BLaER1 treated with 17β-estradiol and CSF1 and Interleukin-3, amounts not matched to agents 10 nM and 100 nM (cell line): ENCODE data around the gene ANKFY1.
"Not testable (repeated sequence)": the region's sequence is repeated elsewhere in the genome, so short reads cannot be mapped to it uniquely, and the experiment has no call there.

Source experiments
- H3K27ac ChIP-seq, 11 experiments: shearing (Covaris generic); formaldehyde crosslinking; 2 replicates each; pipeline ENCODE4 v1.8.1; 2022
- H3K27me3 ChIP-seq, 11 experiments: shearing (Covaris generic); formaldehyde crosslinking; 2 replicates each; pipeline ENCODE4 v1.8.1; 2022
- H3K36me3 ChIP-seq, 11 experiments: shearing (Covaris generic); formaldehyde crosslinking; 2 replicates each; pipeline ENCODE4 v1.8.1; 2022
- H3K4me1 ChIP-seq, 10 experiments: shearing (Covaris generic); formaldehyde crosslinking; 2 replicates each; pipeline ENCODE4 v1.8.1; 2022
- H3K4me2 ChIP-seq, 11 experiments: shearing (Covaris generic); formaldehyde crosslinking; 2 replicates each; pipeline ENCODE4 v1.8.1; 2022
- H3K4me3 ChIP-seq, 10 experiments: shearing (Covaris generic); formaldehyde crosslinking; 2 replicates each; pipeline ENCODE4 v1.8.1; 2022
- H3K9ac ChIP-seq, 11 experiments: shearing (Covaris generic); formaldehyde crosslinking; 2 replicates each; pipeline ENCODE4 v1.8.1; 2022
- H3K9me3 ChIP-seq, 11 experiments: shearing (Covaris generic); formaldehyde crosslinking; replicated peaks in 1 of 11; 2 replicates each; pipeline ENCODE4 v1.8.1; 2022
- H4K20me1 ChIP-seq, 11 experiments: shearing (Covaris generic); formaldehyde crosslinking; 2 replicates each; pipeline ENCODE4 v1.8.1; 2022
- Cebpa-rat ChIP-seq, 11 experiments: shearing (Covaris generic); IDR thresholded peaks; 2 replicates each; pipeline ENCODE4 v1.8.1; 2022

Gene ANKFY1

GRCh38 chr17:4199818-4200402, 63.9 kb downstream of the ANKFY1 start:
- Histone ChIP-seq H3K4me1 (peaks cover 0 to 6% (median 0%) of the 10 kb centered on the region in 10 experiments; a peak in 1 of 20 replicates), H3K9ac (no peak overlapping the region), H3K27me3 (peaks cover 0 to 38% (median 0%) of the 10 kb centered on the region in 11 experiments; a peak in 7 of 22 replicates), H3K4me3 (no peak overlapping the region), H3K4me2 (no peak overlapping the region), H3K27ac (no peak overlapping the region), H3K9me3 (no peaks in the 10 kb centered on the region), H3K36me3 (peaks cover 81 to 93% (median 88%) of the 10 kb centered on the region in 11 experiments), H4K20me1 (peaks cover 9 to 95% (median 57%) of the 10 kb centered on the region in 11 experiments; a peak in 20 of 22 replicates)
- TF ChIP-seq Cebpa-rat (IDR thresholded peaks at IDR 0.05): no peak

GRCh38 chr17:4198995-4199394, 64.8 kb downstream of the ANKFY1 start:
- H3K4me3 ChIP-seq: no peak overlapping the region
- H3K9me3 ChIP-seq: no peaks in the 10 kb centered on the region
- H3K9ac ChIP-seq: no peak overlapping the region
- peaks cover 0 to 29% (median 0%) of the 10 kb centered on the region in 11 experiments; a peak in 6 of 22 replicates for H3K27me3 ChIP-seq
- peaks cover 6 to 91% (median 48%) of the 10 kb centered on the region in 11 experiments; a peak in 19 of 22 replicates for H4K20me1 ChIP-seq
- peaks cover 81 to 93% (median 88%) of the 10 kb centered on the region in 11 experiments for H3K36me3 ChIP-seq
- H3K4me1 ChIP-seq: peaks cover 0 to 6% (median 0%) of the 10 kb centered on the region in 10 experiments; a peak in 1 of 20 replicates
- no peak for TF ChIP-seq Cebpa-rat (IDR thresholded peaks at IDR 0.05)
- no peak overlapping the region for H3K4me2 ChIP-seq
- no peak overlapping the region for H3K27ac ChIP-seq

GRCh38 chr17:4195306-4195705, 68.5 kb downstream of the ANKFY1 start:
- Histone ChIP-seq H3K27me3 (peaks cover 0 to 2% (median 0%) of the 10 kb centered on the region in 11 experiments; a peak in 2 of 22 replicates), H3K9ac (no peak overlapping the region), H3K36me3 (peaks cover 76 to 86% (median 84%) of the 10 kb centered on the region in 11 experiments), H3K4me3 (no peak overlapping the region), H3K27ac (no peak overlapping the region), H3K4me2 (no peak overlapping the region), H4K20me1 (peaks cover 3 to 57% (median 18%) of the 10 kb centered on the region in 11 experiments; a peak in 17 of 22 replicates), H3K4me1 (peaks cover 0 to 8% (median under 1%) of the 10 kb centered on the region in 10 experiments; a peak in 12 of 20 replicates), H3K9me3 (no peaks in the 10 kb centered on the region; a peak in 1 of 22 replicates)
- no peak for TF ChIP-seq Cebpa-rat (IDR thresholded peaks at IDR 0.05)

GRCh38 chr17:4194796-4195195, 69.0 kb downstream of the ANKFY1 start:
- no peak overlapping the region for H3K9ac ChIP-seq
- peaks cover 0 to 56% (median 13%) of the 10 kb centered on the region in 11 experiments; a peak in 11 of 22 replicates for H4K20me1 ChIP-seq
- peaks cover 77 to 86% (median 85%) of the 10 kb centered on the region in 11 experiments for H3K36me3 ChIP-seq
- no peak for TF ChIP-seq Cebpa-rat (IDR thresholded peaks at IDR 0.05)
- H3K27ac ChIP-seq: no peak overlapping the region
- no peaks in the 10 kb centered on the region; a peak in 1 of 22 replicates for H3K9me3 ChIP-seq
- H3K4me2 ChIP-seq: no peak overlapping the region
- no peaks in the 10 kb centered on the region for H3K27me3 ChIP-seq
- H3K4me3 ChIP-seq: no peak overlapping the region
- peaks cover 1 to 10% (median 6%) of the 10 kb centered on the region in 10 experiments for H3K4me1 ChIP-seq

GRCh38 chr17:4190791-4191190, 73.0 kb downstream of the ANKFY1 start:
- not testable (repeated sequence) for H3K4me3 ChIP-seq, H3K9ac ChIP-seq, H3K4me2 ChIP-seq, H3K9me3 ChIP-seq, H3K27me3 ChIP-seq
- Histone ChIP-seq H3K36me3 (peaks cover 78 to 92% (median 86%) of the 10 kb centered on the region in 11 experiments), H4K20me1 (peaks cover 0 to 32% (median 0%) of the 10 kb centered on the region in 11 experiments; a peak in 6 of 22 replicates), H3K4me1 (peaks cover 17 to 47% (median 40%) of the 10 kb centered on the region in 10 experiments), H3K27ac (peak overlapping the region in 6 of 11 experiments; percentile 29 to 88 (median 86); a peak in 6 of 22 replicates)

GRCh38 chr17:4189280-4189679, 74.5 kb downstream of the ANKFY1 start:
- peak overlapping the region; percentile 49 to 93 (median 79) for H3K4me2 ChIP-seq
- H4K20me1 ChIP-seq: peaks cover 0 to 18% (median 0%) of the 10 kb centered on the region in 11 experiments; a peak in 5 of 22 replicates
- no peaks in the 10 kb centered on the region; a peak in 1 of 22 replicates for H3K9me3 ChIP-seq
- H3K36me3 ChIP-seq: peaks cover 79 to 92% (median 87%) of the 10 kb centered on the region in 11 experiments
- TF ChIP-seq Cebpa-rat (IDR thresholded peaks at IDR 0.05): peak in 3 of 11 experiments; percentile 9 to 76 (median 13); a peak in 2 of 22 replicates
- H3K4me3 ChIP-seq: 0 out of 20 replicates have a peak overlapping the region, but pooled peaks of 2 of the 10 experiments have one; percentile 7 to 11
- H3K9ac ChIP-seq: peak overlapping the region; percentile 50 to 75 (median 71); a peak in 20 of 22 replicates
- H3K27ac ChIP-seq: peak overlapping the region; percentile 63 to 88 (median 80); a peak in 21 of 22 replicates
- H3K4me1 ChIP-seq: peaks cover 17 to 47% (median 40%) of the 10 kb centered on the region in 10 experiments
- H3K27me3 ChIP-seq: no peaks in the 10 kb centered on the region

GRCh38 chr17:4188076-4188475, 75.7 kb downstream of the ANKFY1 start:
- peaks cover 17 to 47% (median 40%) of the 10 kb centered on the region in 10 experiments for H3K4me1 ChIP-seq
- no peak overlapping the region for H3K4me3 ChIP-seq
- peaks cover 79 to 92% (median 87%) of the 10 kb centered on the region in 11 experiments for H3K36me3 ChIP-seq
- H3K4me2 ChIP-seq: peak overlapping the region in 10 of 11 experiments; percentile 27 to 93 (median 80); a peak in 18 of 22 replicates
- no peak for TF ChIP-seq Cebpa-rat (IDR thresholded peaks at IDR 0.05)
- H4K20me1 ChIP-seq: peaks cover 0 to 18% (median 0%) of the 10 kb centered on the region in 11 experiments; a peak in 5 of 22 replicates
- peak overlapping the region in 9 of 11 experiments; percentile 6 to 88 (median 85); a peak in 17 of 22 replicates for H3K27ac ChIP-seq
- H3K27me3 ChIP-seq: no peaks in the 10 kb centered on the region
- H3K9me3 ChIP-seq: no peaks in the 10 kb centered on the region
- peak overlapping the region in 6 of 11 experiments; percentile 1 to 75 (median 62); a peak in 8 of 22 replicates for H3K9ac ChIP-seq

- Histone ChIP-seq H3K36me3 (peaks cover 85 to 93% (median 89%) of the 10 kb centered on the region in 11 experiments), H3K4me2 (peak overlapping the region in 8 of 11 experiments; percentile 75 to 93 (median 84); a peak in 16 of 22 replicates), H3K4me1 (peaks cover 17 to 47% (median 40%) of the 10 kb centered on the region in 10 experiments), H3K9ac (peak overlapping the region in 6 of 11 experiments; percentile 1 to 75 (median 44); a peak in 7 of 22 replicates), H3K27ac (peak overlapping the region in 8 of 11 experiments; percentile 22 to 88 (median 85); a peak in 14 of 22 replicates), H3K9me3 (no peaks in the 10 kb centered on the region), H3K27me3 (no peaks in the 10 kb centered on the region), H4K20me1 (peaks cover 0 to 18% (median 0%) of the 10 kb centered on the region in 11 experiments; a peak in 4 of 22 replicates), H3K4me3 (0 out of 20 replicates have a peak overlapping the region, but pooled peaks of 1 of the 10 experiments have one; percentile 1)
- no peak for TF ChIP-seq Cebpa-rat (IDR thresholded peaks at IDR 0.05)
These were observed 76.7 kb downstream of the ANKFY1 start for GRCh38 chr17:4187076-4187475.
